ENCODE measurements around the gene ZNF436. TPM values are rescaled to one million over a fixed set of nuclear protein-coding genes. Genes with fewer than 3 reads are reported as not detected.

ZNF436 gene
- total and polyA plus RNA-seq, 2 donors (not counting 3 experiments of a cell fraction or from before 2014, with no cell fraction given): 6.5 to 14.0 TPM

- intact Hi-C loops (cut with micrococcal nuclease): no loop called here
- no peak overlapping the region for H3K4me3 ChIP-seq (replicated peaks in 1 of 3; ENCODE audit: insufficient read depth in 1 of 3, low read depth in 1 of 3, low read length in 3 of 3)
- H3K9me1 ChIP-seq (replicated peaks; ENCODE audit: control insufficient read depth, extremely low read depth, insufficient read depth, low read length): no peaks in the 10 kb centered on the region
- ChIA-PET POLR2A (no interaction called here), CTCF (interaction anchor here (1.1 kb wide), 1 partner anchor 14 kb away, joined by 4 read pairs; no protein-coding TSS in a partner anchor)
- H3K4me1 ChIP-seq (ENCODE audit: control insufficient read depth, extremely low read depth, insufficient read depth, low read length): no peaks in the 10 kb centered on the region
- no peaks in the 10 kb centered on the region for H3K27me3 ChIP-seq (ENCODE audit: control insufficient read depth in 2 of 2, insufficient read depth in 2 of 2, low read length in 2 of 2)
- no peak overlapping the region for H2AFZ ChIP-seq (ENCODE audit: low read depth, low read length)
- dilution Hi-C loops (cut with MboI; ENCODE audit: extremely low pct_ligation_motif_present, low sequenced_read_pairs): no loop called here
- H3K9ac ChIP-seq (replicated peaks; ENCODE audit: extremely low read depth, insufficient read depth, low read length): no peak overlapping the region
- DNase-seq (ENCODE audit: low read depth, low spot score) (no peak), FAIRE-seq (no peak)
- H3K79me2 ChIP-seq (ENCODE audit: control insufficient read depth, insufficient read depth, low read length): peaks cover 83% of the 10 kb centered on the region
- BruUV-seq (replicated peaks): no TSS peak
- no peaks in the 10 kb centered on the region for H3K9me3 ChIP-seq (replicated peaks; ENCODE audit: control insufficient read depth, insufficient read depth, low read length)
- peaks cover 22 to 26% of the 10 kb centered on the region in 2 experiments for H3K36me3 ChIP-seq (ENCODE audit: control insufficient read depth in 2 of 2, extremely low read depth in 1 of 2, insufficient read depth in 2 of 2, low read length in 2 of 2)
- TF ChIP-seq JUN (IDR thresholded peaks at IDR 0.05; ENCODE audit: borderline replicate concordance, insufficient read depth, insufficient read length, low read depth) (no peak), MAX (IDR thresholded peaks at IDR 0.05; ENCODE audit: insufficient read depth, insufficient read length) (no peak), GATA2 (IDR thresholded peaks at IDR 0.05; ENCODE audit: insufficient read depth, insufficient read length, low read depth, low read length) (no peak)
- no peak overlapping the region for H3K4me2 ChIP-seq (ENCODE audit: insufficient read depth, low read length)
- no peaks in the 10 kb centered on the region for H4K20me1 ChIP-seq (replicated peaks; ENCODE audit: control insufficient read depth, extremely low read depth, insufficient read depth, low read length)
- H3K27ac ChIP-seq (ENCODE audit: insufficient read depth, low read depth, low read length): no peak overlapping the region
These were observed 38.8 kb downstream of the ZNF436 start for GRCh38 chr1:23330846-23331245.

- peaks cover 8 to 24% of the 10 kb centered on the region in 2 experiments for H3K36me3 ChIP-seq (ENCODE audit: control insufficient read depth in 2 of 2, extremely low read depth in 1 of 2, insufficient read depth in 2 of 2, low read length in 2 of 2)
- BruUV-seq (replicated peaks): no TSS peak
- H4K20me1 ChIP-seq (replicated peaks; ENCODE audit: control insufficient read depth, extremely low read depth, insufficient read depth, low read length): peaks cover 2% of the 10 kb centered on the region
These were observed 44.2 kb downstream of the ZNF436 start for GRCh38 chr1:23325393-23325792.

More at GRCh38 chr1:23325393-23325792, 44.2 kb downstream of the ZNF436 start:
- peaks cover 5% of the 10 kb centered on the region for H3K4me1 ChIP-seq (ENCODE audit: control insufficient read depth, extremely low read depth, insufficient read depth, low read length)
- dilution Hi-C loops (cut with MboI; ENCODE audit: extremely low pct_ligation_motif_present, low sequenced_read_pairs): no loop called here
- no peak overlapping the region for H3K9ac ChIP-seq (replicated peaks; ENCODE audit: extremely low read depth, insufficient read depth, low read length)
- intact Hi-C loops (cut with micrococcal nuclease): no loop called here
- no peak for TF ChIP-seq GATA2 (IDR thresholded peaks at IDR 0.05; ENCODE audit: insufficient read depth, insufficient read length, low read depth, low read length)
- TF ChIP-seq MYC (IDR thresholded peaks at IDR 0.05; ENCODE audit: low read depth, low read length): no peak
- no peak for TF ChIP-seq JUN (IDR thresholded peaks at IDR 0.05; ENCODE audit: borderline replicate concordance, insufficient read depth, insufficient read length, low read depth)
- no peak for TF ChIP-seq POLR2A (IDR thresholded peaks at IDR 0.05; ENCODE audit: low read depth, low read length)
- TF ChIP-seq CTCF (IDR thresholded peaks at IDR 0.05; ENCODE audit: extremely low read depth in 1 of 2, insufficient read depth in 1 of 2, low read depth in 1 of 2, low read length in 2 of 2): no peak
- no peak for TF ChIP-seq FOS (IDR thresholded peaks at IDR 0.05; ENCODE audit: borderline replicate concordance, insufficient read depth, low read length)
- ChIA-PET CTCF (interaction anchor here (1.5 kb wide), 1 partner anchor 78 kb away, joined by 6 read pairs; no protein-coding TSS in a partner anchor), POLR2A (no interaction called here)
- no peaks in the 10 kb centered on the region for H3K9me1 ChIP-seq (replicated peaks; ENCODE audit: control insufficient read depth, extremely low read depth, insufficient read depth, low read length)
- DNase-seq (ENCODE audit: low read depth, low spot score) (no peak), FAIRE-seq (no peak)
- no peak overlapping the region for H3K27ac ChIP-seq (ENCODE audit: insufficient read depth, low read depth, low read length)
- no peak overlapping the region for H2AFZ ChIP-seq (ENCODE audit: low read depth, low read length)
- H3K79me2 ChIP-seq (ENCODE audit: control insufficient read depth, insufficient read depth, low read length): peaks cover 78% of the 10 kb centered on the region
- H3K27me3 ChIP-seq (ENCODE audit: control insufficient read depth in 2 of 2, insufficient read depth in 2 of 2, low read length in 2 of 2): no peaks in the 10 kb centered on the region
- H3K4me2 ChIP-seq (ENCODE audit: insufficient read depth, low read length): no peak overlapping the region
- H3K9me3 ChIP-seq (replicated peaks; ENCODE audit: control insufficient read depth, insufficient read depth, low read length): no peaks in the 10 kb centered on the region
- H3K4me3 ChIP-seq (replicated peaks in 1 of 3; ENCODE audit: insufficient read depth in 1 of 3, low read depth in 1 of 3, low read length in 3 of 3): no peak overlapping the region
